K562 (cell line): ENCODE data around the gene DLG4. TPM values are rescaled to one million over a fixed set of nuclear protein-coding genes. Genes with fewer than 3 reads are reported as not detected.

Source experiments
- ATAC-seq: fragments of 200-7000 bp; cut with Tn5 transposase; 3 replicates; pipeline ENCODE4 v1.9.1; 2020; ENCODE audit warnings: moderate library complexity
- BruUV-seq: library from RNA; stranded (reverse); fragments of 400-500 nt; replicated peaks from 2 replicates; lab custom pipeline; 2021; lab: Mats Ljungman, UMichigan
- CTCF ChIA-PET: fragments of 300-600 bp; formaldehyde crosslinking; extraction: SDS; loops from one replicate; lab custom pipeline; 2021; ENCODE audit warnings: low intra/inter-chr PET ratio; lab: Yijun Ruan, JAX
- POLR2A ChIA-PET: fragments of 300-600, 350-650 bp; sonication (Branson Sonifier 250); formaldehyde crosslinking; extraction: SDS; loops from one replicate; lab custom pipeline; 2021; ENCODE audit warnings: antibody characterized with exemption, inconsistent platforms; lab: Yijun Ruan, JAX
- DNase-seq, 4 experiments: peaks; one replicate each; pipeline versions ENCODE4 v3.0.0 to v3.0.0-alpha.2; 2011 to 2018; ENCODE audit warnings: low spot score in 3 of 4, mixed read lengths in 3 of 4; ENCODE audit errors: extremely low read depth in 1 of 4
- FAIRE-seq: peaks from 2 replicates; lab custom pipeline; 2011; peaks lifted over from hg19 to GRCh38; lab: Jason Lieb, UNC
- H2AFZ ChIP-seq: 2 replicates; pipeline ENCODE4 v1.6.0; 2011; ENCODE audit warnings: low read depth, low read length, control low read depth, inconsistent platforms
- H3K27ac ChIP-seq: fragments of 200-600 bp; 3 replicates; pipeline ENCODE4 v1.8.0; 2011; ENCODE audit warnings: low read depth, mild to moderate bottlenecking, control low read depth, inconsistent platforms, low read length, moderate library complexity, mixed read lengths; ENCODE audit errors: extremely low read depth
- H3K27me3 ChIP-seq, 2 experiments: fragments of 300-600 bp in 1 of 2; 2 replicates in 1 of 2; 3 replicates in 1 of 2; pipeline versions ENCODE4 v1.6.0 to v1.8.0; 2011; ENCODE audit warnings: inconsistent platforms in 2 of 2, low read length in 2 of 2, mild to moderate bottlenecking in 1 of 2, mixed read lengths in 1 of 2, moderate library complexity in 1 of 2; ENCODE audit not compliant: control insufficient read depth in 2 of 2, insufficient read depth in 2 of 2
- H3K36me3 ChIP-seq: fragments of 300-600 bp; 3 replicates; pipeline ENCODE4 v1.8.0; 2011; ENCODE audit warnings: mild to moderate bottlenecking, low read length, inconsistent platforms; ENCODE audit not compliant: control insufficient read depth, insufficient read depth
- H3K4me1 ChIP-seq, 2 experiments: fragments of 200-600 bp in 1 of 2; replicated peaks in 1 of 2; 2 replicates in 1 of 2; 3 replicates in 1 of 2; pipeline versions ENCODE4 v1.5.1 to v1.8.0; 2011; ENCODE audit warnings: inconsistent platforms in 2 of 2, low read length in 2 of 2, mild to moderate bottlenecking in 1 of 2, mixed read lengths in 1 of 2, moderate library complexity in 1 of 2; ENCODE audit not compliant: control insufficient read depth in 2 of 2, insufficient read depth in 2 of 2
- H3K4me2 ChIP-seq: 2 replicates; pipeline ENCODE4 v1.6.1; 2011; ENCODE audit warnings: low read length, control low read depth, inconsistent platforms, mixed read lengths; ENCODE audit not compliant: insufficient read depth
- H3K4me3 ChIP-seq: fragments of 200-600 bp; sonication (generic), shearing (Covaris generic); 2 replicates; pipeline ENCODE4 v1.5.1; 2016; ENCODE audit warnings: control low read depth, inconsistent platforms
- H3K79me2 ChIP-seq: fragments of 200-600 bp; 3 replicates; pipeline ENCODE4 v1.8.0; 2011; ENCODE audit warnings: low read length, inconsistent platforms; ENCODE audit not compliant: control insufficient read depth, insufficient read depth
- H3K9ac ChIP-seq, 2 experiments: 2 replicates each; pipeline versions ENCODE4 v1.6.0 to v1.6.1; 2011; ENCODE audit warnings: low read depth in 2 of 2, low read length in 2 of 2, control low read depth in 1 of 2, inconsistent platforms in 1 of 2, mild to moderate bottlenecking in 1 of 2, mixed read lengths in 1 of 2; ENCODE audit not compliant: insufficient read depth in 1 of 2
- H3K9me1 ChIP-seq: one replicate; pipeline ENCODE4 v1.6.0; 2011; ENCODE audit warnings: inconsistent platforms, mild to moderate bottlenecking, low read length, moderate library complexity; ENCODE audit not compliant: control insufficient read depth, insufficient read depth
- H3K9me3 ChIP-seq: replicated peaks from 2 replicates; pipeline ENCODE4 v1.5.1; 2011; ENCODE audit warnings: low read depth, low read length, inconsistent platforms; ENCODE audit not compliant: control insufficient read depth, insufficient read depth
- H4K20me1 ChIP-seq: replicated peaks from 2 replicates; pipeline ENCODE4 v1.6.1; 2011; ENCODE audit warnings: low read length, inconsistent platforms, mixed read lengths; ENCODE audit not compliant: control insufficient read depth, insufficient read depth
- ASH1L ChIP-seq: fragments of 450-650 bp; IDR thresholded peaks from 2 replicates; pipeline ENCODE4 v1.6.1; 2018; ENCODE audit warnings: borderline replicate concordance, mild to moderate bottlenecking, low read depth; ENCODE audit not compliant: partially characterized antibody
- CBX1 ChIP-seq: sonication (generic); IDR thresholded peaks from 2 replicates; pipeline ENCODE4 v1.6.1; 2016; ENCODE audit warnings: antibody characterized with exemption, low read depth, mild to moderate bottlenecking
- CBX3 ChIP-seq, 2 experiments: IDR thresholded peaks; 1 replicate in 1 of 2; 2 replicates in 1 of 2; pipeline ENCODE4 v1.6.1; 2012; ENCODE audit warnings: inconsistent platforms in 2 of 2, low read length in 2 of 2, borderline replicate concordance in 1 of 2, control low read depth in 1 of 2
- CREBBP ChIP-seq: IDR thresholded peaks from one replicate; pipeline ENCODE4 v1.6.1; 2012; ENCODE audit warnings: low read depth, mild to moderate bottlenecking, control low read depth, inconsistent platforms, low read length
- CXXC5 ChIP-seq: fragments of 250-450 bp; sonication (Bioruptor Pico); IDR thresholded peaks from 2 replicates; pipeline ENCODE4 v1.8.0; 2022; ENCODE audit warnings: inconsistent platforms, mild to moderate bottlenecking, moderate library complexity
- EP400 ChIP-seq: fragments of 450-650 bp; IDR thresholded peaks from 2 replicates; pipeline ENCODE4 v1.6.1; 2017; ENCODE audit warnings: antibody characterized with exemption, mild to moderate bottlenecking, moderate library complexity
- GATA2 ChIP-seq: sonication (generic); formaldehyde crosslinking; IDR thresholded peaks from 2 replicates; pipeline ENCODE4 v1.4.0; 2020; ENCODE audit warnings: mild to moderate bottlenecking, missing genetic modification reagents
- HCFC1 ChIP-seq: IDR thresholded peaks from 2 replicates; pipeline ENCODE4 v1.6.1; 2012; ENCODE audit warnings: low read depth, low read length, improper control_type of control experiment
- HOMEZ ChIP-seq: fragments of 250-450 bp; sonication (Bioruptor Pico); IDR thresholded peaks from 2 replicates; pipeline ENCODE4 v1.4.0; 2020; ENCODE audit warnings: mild to moderate bottlenecking, moderate library complexity
- KHSRP ChIP-seq: fragments of 450-650 bp; IDR thresholded peaks from 2 replicates; pipeline ENCODE4 v1.6.1; 2017
- MCM3 ChIP-seq: fragments of 450-650 bp; IDR thresholded peaks from 2 replicates; pipeline ENCODE4 v1.6.1; 2016
- POLR2A ChIP-seq: fragments of 450-650 bp; conservative IDR thresholded peaks from 2 replicates; pipeline ENCODE4 v1.6.1; 2016
- POLR3G ChIP-seq: IDR thresholded peaks from 2 replicates; pipeline ENCODE4 v1.6.1; 2011; ENCODE audit not compliant: insufficient read length, insufficient replicate concordance; ENCODE audit errors: extremely low read depth
- RCOR1 ChIP-seq, 2 experiments: IDR thresholded peaks; 2 replicates each; pipeline ENCODE4 v1.6.1; 2012; ENCODE audit warnings: low read depth in 2 of 2, low read length in 2 of 2, borderline replicate concordance in 1 of 2, improper control_type of control experiment in 1 of 2
- RFX5 ChIP-seq: IDR thresholded peaks from 2 replicates; pipeline ENCODE4 v1.6.1; 2011; ENCODE audit warnings: low read depth, mild to moderate bottlenecking, improper control_type of control experiment, low read length
- STAT5A ChIP-seq: IDR thresholded peaks from 2 replicates; pipeline ENCODE4 v1.6.1; 2012; ENCODE audit warnings: low read length, inconsistent platforms, borderline replicate concordance
- TAL1 ChIP-seq: fragments of 450-650 bp; IDR thresholded peaks from 2 replicates; pipeline ENCODE4 v1.6.1; 2016; ENCODE audit warnings: mild to moderate bottlenecking
- ZNF253 ChIP-seq: fragments of 250-450 bp; sonication (Bioruptor Pico); conservative IDR thresholded peaks from 2 replicates; pipeline ENCODE4 v1.6.1; 2021; ENCODE audit warnings: mild to moderate bottlenecking
- ZNF263 ChIP-seq: sonication (generic); formaldehyde crosslinking; IDR thresholded peaks from 2 replicates; pipeline ENCODE4 v1.8.0; 2022; ENCODE audit warnings: mild to moderate bottlenecking, missing genetic modification reagents, borderline replicate concordance
- WGBS: fragments of 100-300 bp; shearing (Covaris generic); methylation state at CpG from one replicate; pipeline ENCODE4 v1.1.6; 2016; ENCODE audit warnings: low coverage, mixed read lengths; ENCODE audit not compliant: insufficient coverage; ENCODE audit errors: missing lambda C conversion rate; 5-methylcytosine and 5-hydroxymethylcytosine counted together
- in situ Hi-C: fragments of 300-500 bp; cut with MboI; formaldehyde crosslinking; loops from 4 replicates; pipeline ENCODE4 v1.15.0; 2018; ENCODE audit warnings: inconsistent platforms, mixed read lengths
- intact Hi-C: fragments of 100-400 bp; cut with micrococcal nuclease; formaldehyde crosslinking; loops from 2 replicates; pipeline ENCODE4 v1.14.2; 2022
- polyA plus RNA-seq, 8 experiments: library from polyadenylated mRNA; depleted of rRNA in 4 of 8; stranded (reverse) in 5 of 8; unstranded in 3 of 8; fragments of >200 nt; fragmentation: Nextera tagmentation in 2 of 8; fragmentation: Illumina TruSeq in 1 of 8; extraction: Ambion mirVana in 2 of 8; extraction: Trizol in 1 of 8; gene quantifications; 2 replicates each; pipeline versions ENCODE4 v1.2.1 to v1.2.3, GENCODE V29; 2011 to 2014; ENCODE audit warnings: inconsistent platforms in 1 of 8, missing spikeins in 1 of 8
- total RNA-seq, 7 experiments: library from RNA; depleted of rRNA in 6 of 7; stranded (reverse); fragments of >200 nt in 6 of 7; fragmentation: Illumina TruSeq in 2 of 7; extraction: Trizol in 2 of 7; gene quantifications; 2 replicates each; pipeline versions ENCODE4 v1.2.1 to v1.2.3, GENCODE V29; 2011 to 2021; ENCODE audit warnings: low replicate concordance in 1 of 7
- TF ChIP-seq, protein P1 (sequence below): conservative IDR thresholded peaks from 2 replicates; pipeline ENCODE4 v1.6.1; 2011; ENCODE audit warnings: low read depth, mild to moderate bottlenecking, low read length; ENCODE audit not compliant: control insufficient read depth

Gene DLG4
- total and polyA plus RNA-seq, 9 of the 15 experiments (the other 6 are each of a cell fraction or from before 2014, with no cell fraction given) = 0.03 to 12.0 (median 4.1) TPM

GRCh38 chr17:7242717-7243452 is 23.2 kb upstream of the DLG4 start:
- peak; percentile 95 for FAIRE-seq
- peak; percentile 62 for ATAC-seq
- Histone ChIP-seq H3K36me3 (peaks cover 53% of the 10 kb centered on the region), H3K9me3 (no peaks in the 10 kb centered on the region), H3K9me1 (no peaks in the 10 kb centered on the region), H3K4me1 (peaks cover 17 to 22% of the 10 kb centered on the region in 2 experiments; a peak in 4 of 5 replicates), H3K9ac (peak overlapping the region; percentile 80 to 97), H2AFZ (peak overlapping the region; percentile 91), H3K4me3 (peak overlapping the region; percentile 68), H4K20me1 (no peaks in the 10 kb centered on the region), H3K4me2 (peak overlapping the region; percentile 90), H3K27ac (peak overlapping the region; percentile 98), H3K27me3 (no peaks in the 10 kb centered on the region), H3K79me2 (peaks cover 48% of the 10 kb centered on the region)
- peak; percentile 70 to 95 (median 79) for DNase-seq
- WGBS = 6% methylated on average over 37 of the region's 49 CpGs
- CTCF ChIA-PET = no interaction called here
- intact Hi-C loops = no loop called here
- in situ Hi-C loops = no loop called here
- POLR2A ChIA-PET = interaction anchor here (0.7 to 3.6 kb wide), 9 partner anchors 8 to 443 kb away, joined by 3 to 16 read pairs (median 4); partner anchors contain the start of genes ACADVL, CTDNEP1, DLG4 and DVL2
- no TSS peak for BruUV-seq
- TF ChIP-seq MCM3 (no peak), CREBBP (no peak), RFX5 (no peak), ZNF253 (CRISPR knock-in tag) (no peak), RCOR1 (IDR thresholded peaks at IDR 0.05; ENCODE audit: borderline replicate concordance in 1 of 2, low read depth in 2 of 2, low read length in 2 of 2) (no peak), CBX1 (peak; percentile 59; the same call in 1 of the 2 replicates), POLR3G (no peak), EP400 (peak; percentile 96), CXXC5 (CRISPR knock-in tag) (peak; percentile 88), HCFC1 (no peak; the same call in 1 of the 2 replicates), ZNF263 (0 out of 2 replicates have a peak, but pooled peaks have one; percentile 54), POLR2A (peak; percentile 76), GATA2 (CRISPR knock-in tag) (no peak), KHSRP (no peak), CBX3 (IDR thresholded peaks at IDR 0.05; ENCODE audit: borderline replicate concordance in 1 of 2, low read length in 2 of 2) (no peak), TAL1 (0 out of 2 replicates have a peak, but pooled peaks have one; percentile 16), ASH1L (peak; percentile 29), STAT5A (peak; percentile 13; the same call in 1 of the 2 replicates), HOMEZ (CRISPR knock-in tag) (no peak)
- TF ChIP-seq, protein P1, sequence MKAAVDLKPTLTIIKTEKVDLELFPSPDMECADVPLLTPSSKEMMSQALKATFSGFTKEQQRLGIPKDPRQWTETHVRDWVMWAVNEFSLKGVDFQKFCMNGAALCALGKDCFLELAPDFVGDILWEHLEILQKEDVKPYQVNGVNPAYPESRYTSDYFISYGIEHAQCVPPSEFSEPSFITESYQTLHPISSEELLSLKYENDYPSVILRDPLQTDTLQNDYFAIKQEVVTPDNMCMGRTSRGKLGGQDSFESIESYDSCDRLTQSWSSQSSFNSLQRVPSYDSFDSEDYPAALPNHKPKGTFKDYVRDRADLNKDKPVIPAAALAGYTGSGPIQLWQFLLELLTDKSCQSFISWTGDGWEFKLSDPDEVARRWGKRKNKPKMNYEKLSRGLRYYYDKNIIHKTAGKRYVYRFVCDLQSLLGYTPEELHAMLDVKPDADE = 0 out of 2 replicates have a peak, but pooled peaks have one; percentile 63
